Liver (tissue), 9 donors: ENCODE measurements around the gene SORL1. TPM values are rescaled to one million over a fixed set of nuclear protein-coding genes. Genes with fewer than 3 reads are reported as not detected.
"Not testable (repeated sequence)": the region's sequence is repeated elsewhere in the genome, so short reads cannot be mapped to it uniquely, and the experiment has no call there.

ENCODE experiments used
- DNase-seq: peaks from one replicate; pipeline ENCODE4 v3.0.0-alpha.2; 2017; ENCODE audit warnings: low spot score
- H3K27ac ChIP-seq, 2 donors: one replicate each; pipeline ENCODE4 v1.7.0; 2013; ENCODE audit warnings: inconsistent platforms in 2 of 2, low read length in 2 of 2, control low read depth in 1 of 2, low read depth in 1 of 2, mild to moderate bottlenecking in 1 of 2
- H3K27me3 ChIP-seq, 4 donors: one replicate each; pipeline versions ENCODE4 v1.6.1 to v1.7.0; 2013; ENCODE audit warnings: low read length in 3 of 4, inconsistent platforms in 1 of 4, mild to moderate bottlenecking in 1 of 4, moderate library complexity in 1 of 4; ENCODE audit not compliant: control insufficient read depth in 4 of 4, insufficient read depth in 4 of 4
- H3K36me3 ChIP-seq, 4 donors: one replicate each; pipeline versions ENCODE4 v1.6.1 to v1.7.0; 2013; ENCODE audit warnings: low read length in 3 of 4, mild to moderate bottlenecking in 3 of 4, low read depth in 1 of 4, moderate library complexity in 1 of 4; ENCODE audit not compliant: control insufficient read depth in 4 of 4, insufficient read depth in 3 of 4
- H3K4me1 ChIP-seq, 4 donors: one replicate each; pipeline versions ENCODE4 v1.6.1 to v1.7.0; 2013; ENCODE audit warnings: low read length in 3 of 4, mild to moderate bottlenecking in 3 of 4, moderate library complexity in 1 of 4; ENCODE audit not compliant: control insufficient read depth in 4 of 4, insufficient read depth in 4 of 4
- H3K4me3 ChIP-seq, 3 donors: one replicate each; pipeline versions ENCODE4 v1.6.1 to v1.7.0; 2013; ENCODE audit warnings: low read length in 3 of 3, control low read depth in 1 of 3, low read depth in 1 of 3, mild to moderate bottlenecking in 1 of 3
- H3K9ac ChIP-seq, 2 donors: one replicate each; pipeline ENCODE4 v1.7.0; 2013; ENCODE audit warnings: low read length in 2 of 2, mild to moderate bottlenecking in 2 of 2, moderate library complexity in 2 of 2, control low read depth in 1 of 2, low read depth in 1 of 2
- H3K9me3 ChIP-seq, 4 donors: one replicate each; pipeline versions ENCODE4 v1.6.1 to v1.7.0; 2013; ENCODE audit warnings: low read length in 3 of 4; ENCODE audit not compliant: control insufficient read depth in 4 of 4
- EGR1 ChIP-seq, 2 donors: IDR thresholded peaks; 2 replicates each; pipeline ENCODE4 v1.6.1; 2016 to 2018; ENCODE audit warnings: antibody characterized with exemption in 2 of 2, low read depth in 2 of 2
- FOXA2 ChIP-seq: IDR thresholded peaks from 2 replicates; pipeline ENCODE4 v1.6.1; 2016; ENCODE audit warnings: antibody characterized with exemption
- GABPA ChIP-seq, 2 donors: IDR thresholded peaks in 1 of 2; conservative IDR thresholded peaks in 1 of 2; 2 replicates each; pipeline ENCODE4 v1.6.1; 2016; ENCODE audit warnings: antibody characterized with exemption in 2 of 2, mild to moderate bottlenecking in 1 of 2, moderate library complexity in 1 of 2
- HNF4A ChIP-seq, 2 donors: conservative IDR thresholded peaks; 2 replicates each; pipeline ENCODE4 v1.6.1; 2016; ENCODE audit warnings: antibody characterized with exemption in 2 of 2, mild to moderate bottlenecking in 2 of 2
- HNF4G ChIP-seq: IDR thresholded peaks from 2 replicates; pipeline ENCODE4 v1.6.1; 2016; ENCODE audit warnings: antibody characterized with exemption
- JUND ChIP-seq, 2 donors: IDR thresholded peaks; 2 replicates each; pipeline ENCODE4 v1.6.1; 2016; ENCODE audit warnings: antibody characterized with exemption in 2 of 2
- NR2F2 ChIP-seq: IDR thresholded peaks from 2 replicates; pipeline ENCODE4 v1.6.1; 2016; ENCODE audit warnings: antibody characterized with exemption
- RAD21 ChIP-seq, 2 donors: IDR thresholded peaks; 2 replicates each; pipeline ENCODE4 v1.6.1; 2016; ENCODE audit warnings: antibody characterized with exemption in 2 of 2, mild to moderate bottlenecking in 2 of 2
- SP1 ChIP-seq: IDR thresholded peaks from 2 replicates; pipeline ENCODE4 v1.6.1; 2018; ENCODE audit warnings: antibody characterized with exemption, mild to moderate bottlenecking
- TAF1 ChIP-seq: conservative IDR thresholded peaks from 2 replicates; pipeline ENCODE4 v1.6.1; 2016; ENCODE audit warnings: antibody characterized with exemption, mild to moderate bottlenecking
- YY1 ChIP-seq: IDR thresholded peaks from 2 replicates; pipeline ENCODE4 v1.6.1; 2016; ENCODE audit warnings: antibody characterized with exemption, mild to moderate bottlenecking
- WGBS: extraction: QIAGEN DNeasy Blood & Tissue Kit; methylation state at CpG from one replicate; pipeline ENCODE4 v1.1.7; 2013; 5-methylcytosine and 5-hydroxymethylcytosine counted together
- polyA plus RNA-seq, 2 donors: library from polyadenylated mRNA; stranded (reverse) in 1 of 2; unstranded in 1 of 2; fragments of 200-250 nt in 1 of 2; fragments of >200 nt in 1 of 2; fragmentation: Nextera tagmentation in 1 of 2; extraction: Ambion mirVana in 1 of 2; gene quantifications; one replicate each; pipeline versions ENCODE4 v1.2.1 to v1.2.3, GENCODE V29; 2013 to 2015
- total RNA-seq, 2 donors: library from RNA; depleted of rRNA; stranded (reverse); fragments of >200 nt; gene quantifications; one replicate each; pipeline ENCODE4 v1.2.3, GENCODE V29; 2014
- TF ChIP-seq, protein P1 (sequence below): IDR thresholded peaks from 2 replicates; pipeline ENCODE4 v1.6.1; 2016; ENCODE audit warnings: antibody characterized with exemption, mild to moderate bottlenecking
- TF ChIP-seq, protein P2 (sequence below): fragments of 150-350 bp; IDR thresholded peaks from 2 replicates; pipeline ENCODE4 v1.5.1; 2017; ENCODE audit warnings: improper control_type of control experiment, low read depth, low read length; ENCODE audit not compliant: missing input control
- TF ChIP-seq, protein P3 (sequence below): IDR thresholded peaks from 2 replicates; pipeline ENCODE4 v1.6.1; 2016; ENCODE audit warnings: antibody characterized with exemption
- TF ChIP-seq, protein P4 (sequence below): IDR thresholded peaks from 2 replicates; pipeline ENCODE4 v1.6.1; 2016; ENCODE audit warnings: antibody characterized with exemption
- donor health status: healthy.
- donor health status: healthy.
- donor health status: healthy.
- donor health status: healthy.
- donor health status: healthy.

Gene SORL1
- total and polyA plus RNA-seq, 4 donors = 14.6 to 124 (median 25.4) TPM

DNA sequence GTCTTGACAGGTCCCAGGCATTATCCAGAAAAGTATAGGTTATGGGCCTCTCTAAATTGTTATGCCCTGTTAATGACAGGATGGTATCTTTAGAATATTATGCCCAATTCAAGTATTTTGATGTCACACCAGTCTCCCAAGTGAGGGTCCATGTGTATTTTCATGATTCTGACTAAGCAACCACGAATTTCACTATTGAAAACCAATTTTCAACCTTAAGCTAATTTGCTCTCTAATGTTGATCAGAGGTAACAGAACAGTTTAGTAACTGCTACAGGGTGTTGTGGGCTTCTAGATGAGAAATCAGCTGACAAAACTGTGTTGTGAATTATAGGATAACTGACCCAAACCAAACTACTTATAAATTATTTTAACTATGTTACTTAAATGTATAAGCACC lies 48.6 kb downstream of the SORL1 start:
- Histone ChIP-seq H3K9me3 (no peaks in the 10 kb centered on the region), H3K36me3 (peaks cover 12 to 40% (median 21%) of the 10 kb centered on the region in 4 donors), H3K4me1 (no peaks in the 10 kb centered on the region), H3K27ac (no peak overlapping the region), H3K27me3 (no peaks in the 10 kb centered on the region), H3K4me3 (no peak overlapping the region), H3K9ac (no peak overlapping the region)
- DNase-seq = no peak
- TF ChIP-seq, protein P1, sequence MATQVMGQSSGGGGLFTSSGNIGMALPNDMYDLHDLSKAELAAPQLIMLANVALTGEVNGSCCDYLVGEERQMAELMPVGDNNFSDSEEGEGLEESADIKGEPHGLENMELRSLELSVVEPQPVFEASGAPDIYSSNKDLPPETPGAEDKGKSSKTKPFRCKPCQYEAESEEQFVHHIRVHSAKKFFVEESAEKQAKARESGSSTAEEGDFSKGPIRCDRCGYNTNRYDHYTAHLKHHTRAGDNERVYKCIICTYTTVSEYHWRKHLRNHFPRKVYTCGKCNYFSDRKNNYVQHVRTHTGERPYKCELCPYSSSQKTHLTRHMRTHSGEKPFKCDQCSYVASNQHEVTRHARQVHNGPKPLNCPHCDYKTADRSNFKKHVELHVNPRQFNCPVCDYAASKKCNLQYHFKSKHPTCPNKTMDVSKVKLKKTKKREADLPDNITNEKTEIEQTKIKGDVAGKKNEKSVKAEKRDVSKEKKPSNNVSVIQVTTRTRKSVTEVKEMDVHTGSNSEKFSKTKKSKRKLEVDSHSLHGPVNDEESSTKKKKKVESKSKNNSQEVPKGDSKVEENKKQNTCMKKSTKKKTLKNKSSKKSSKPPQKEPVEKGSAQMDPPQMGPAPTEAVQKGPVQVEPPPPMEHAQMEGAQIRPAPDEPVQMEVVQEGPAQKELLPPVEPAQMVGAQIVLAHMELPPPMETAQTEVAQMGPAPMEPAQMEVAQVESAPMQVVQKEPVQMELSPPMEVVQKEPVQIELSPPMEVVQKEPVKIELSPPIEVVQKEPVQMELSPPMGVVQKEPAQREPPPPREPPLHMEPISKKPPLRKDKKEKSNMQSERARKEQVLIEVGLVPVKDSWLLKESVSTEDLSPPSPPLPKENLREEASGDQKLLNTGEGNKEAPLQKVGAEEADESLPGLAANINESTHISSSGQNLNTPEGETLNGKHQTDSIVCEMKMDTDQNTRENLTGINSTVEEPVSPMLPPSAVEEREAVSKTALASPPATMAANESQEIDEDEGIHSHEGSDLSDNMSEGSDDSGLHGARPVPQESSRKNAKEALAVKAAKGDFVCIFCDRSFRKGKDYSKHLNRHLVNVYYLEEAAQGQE = no peak
- TF ChIP-seq, protein P2, sequence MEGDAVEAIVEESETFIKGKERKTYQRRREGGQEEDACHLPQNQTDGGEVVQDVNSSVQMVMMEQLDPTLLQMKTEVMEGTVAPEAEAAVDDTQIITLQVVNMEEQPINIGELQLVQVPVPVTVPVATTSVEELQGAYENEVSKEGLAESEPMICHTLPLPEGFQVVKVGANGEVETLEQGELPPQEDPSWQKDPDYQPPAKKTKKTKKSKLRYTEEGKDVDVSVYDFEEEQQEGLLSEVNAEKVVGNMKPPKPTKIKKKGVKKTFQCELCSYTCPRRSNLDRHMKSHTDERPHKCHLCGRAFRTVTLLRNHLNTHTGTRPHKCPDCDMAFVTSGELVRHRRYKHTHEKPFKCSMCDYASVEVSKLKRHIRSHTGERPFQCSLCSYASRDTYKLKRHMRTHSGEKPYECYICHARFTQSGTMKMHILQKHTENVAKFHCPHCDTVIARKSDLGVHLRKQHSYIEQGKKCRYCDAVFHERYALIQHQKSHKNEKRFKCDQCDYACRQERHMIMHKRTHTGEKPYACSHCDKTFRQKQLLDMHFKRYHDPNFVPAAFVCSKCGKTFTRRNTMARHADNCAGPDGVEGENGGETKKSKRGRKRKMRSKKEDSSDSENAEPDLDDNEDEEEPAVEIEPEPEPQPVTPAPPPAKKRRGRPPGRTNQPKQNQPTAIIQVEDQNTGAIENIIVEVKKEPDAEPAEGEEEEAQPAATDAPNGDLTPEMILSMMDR = no peak
- TF ChIP-seq HNF4A (conservative IDR thresholded peaks at IDR 0.05) (no peak), HNF4G (no peak), GABPA (IDR thresholded peaks at IDR 0.05 in 1 of 2, conservative IDR thresholded peaks at IDR 0.05 in 1 of 2) (no peak), RAD21 (IDR thresholded peaks at IDR 0.05) (no peak), TAF1 (no peak), YY1 (no peak), EGR1 (IDR thresholded peaks at IDR 0.05; ENCODE audit: low read depth in 2 of 2) (no peak), FOXA2 (no peak), NR2F2 (no peak), JUND (IDR thresholded peaks at IDR 0.05) (no peak)
- TF ChIP-seq, protein P3, sequence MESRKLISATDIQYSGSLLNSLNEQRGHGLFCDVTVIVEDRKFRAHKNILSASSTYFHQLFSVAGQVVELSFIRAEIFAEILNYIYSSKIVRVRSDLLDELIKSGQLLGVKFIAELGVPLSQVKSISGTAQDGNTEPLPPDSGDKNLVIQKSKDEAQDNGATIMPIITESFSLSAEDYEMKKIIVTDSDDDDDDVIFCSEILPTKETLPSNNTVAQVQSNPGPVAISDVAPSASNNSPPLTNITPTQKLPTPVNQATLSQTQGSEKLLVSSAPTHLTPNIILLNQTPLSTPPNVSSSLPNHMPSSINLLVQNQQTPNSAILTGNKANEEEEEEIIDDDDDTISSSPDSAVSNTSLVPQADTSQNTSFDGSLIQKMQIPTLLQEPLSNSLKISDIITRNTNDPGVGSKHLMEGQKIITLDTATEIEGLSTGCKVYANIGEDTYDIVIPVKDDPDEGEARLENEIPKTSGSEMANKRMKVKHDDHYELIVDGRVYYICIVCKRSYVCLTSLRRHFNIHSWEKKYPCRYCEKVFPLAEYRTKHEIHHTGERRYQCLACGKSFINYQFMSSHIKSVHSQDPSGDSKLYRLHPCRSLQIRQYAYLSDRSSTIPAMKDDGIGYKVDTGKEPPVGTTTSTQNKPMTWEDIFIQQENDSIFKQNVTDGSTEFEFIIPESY = no peak
- 85% methylated on average over 1 of the region's 1 CpG for WGBS

DNA sequence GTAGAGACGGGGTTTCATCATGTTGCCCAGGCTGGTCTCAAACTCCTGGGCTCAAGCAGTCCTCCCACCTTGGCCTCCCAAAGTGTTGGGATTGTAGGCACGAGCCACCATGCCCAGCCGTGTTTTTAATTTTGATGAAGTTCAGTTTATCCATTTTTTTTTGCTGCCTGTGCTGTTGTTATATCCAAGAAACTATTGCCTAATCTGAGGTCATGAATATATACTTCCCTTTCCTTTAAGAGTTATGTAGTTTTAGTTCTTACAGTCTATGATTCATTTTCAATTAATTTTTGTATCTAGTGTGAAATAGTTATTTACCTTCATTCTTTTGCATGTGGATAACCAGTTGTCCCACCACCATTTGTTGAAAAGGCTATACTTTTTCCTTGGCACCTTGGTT lies 50.9 kb downstream of the SORL1 start:
- no peak for DNase-seq
- H3K4me1 ChIP-seq = no peaks in the 10 kb centered on the region
- peaks cover 4 to 27% (median 10%) of the 10 kb centered on the region in 4 donors for H3K36me3 ChIP-seq
- WGBS = 68% methylated on average over 3 of the region's 3 CpGs
- TF ChIP-seq SP1 = no peak
- TF ChIP-seq EGR1 (IDR thresholded peaks at IDR 0.05; ENCODE audit: low read depth in 2 of 2) = no peak
- no peak for TF ChIP-seq NR2F2
- TF ChIP-seq, protein P3 = no peak
- TF ChIP-seq JUND (IDR thresholded peaks at IDR 0.05) = no peak
- TF ChIP-seq GABPA (IDR thresholded peaks at IDR 0.05 in 1 of 2, conservative IDR thresholded peaks at IDR 0.05 in 1 of 2) = no peak
- TF ChIP-seq YY1 = no peak
- TF ChIP-seq, protein P4, sequence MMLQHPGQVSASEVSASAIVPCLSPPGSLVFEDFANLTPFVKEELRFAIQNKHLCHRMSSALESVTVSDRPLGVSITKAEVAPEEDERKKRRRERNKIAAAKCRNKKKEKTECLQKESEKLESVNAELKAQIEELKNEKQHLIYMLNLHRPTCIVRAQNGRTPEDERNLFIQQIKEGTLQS = no peak
- TF ChIP-seq HNF4G = no peak
- TF ChIP-seq HNF4A (conservative IDR thresholded peaks at IDR 0.05) = no peak
- no peaks in the 10 kb centered on the region for H3K9me3 ChIP-seq
- no peak overlapping the region for H3K4me3 ChIP-seq
- no peak overlapping the region for H3K27ac ChIP-seq
- H3K9ac ChIP-seq = no peak overlapping the region
- H3K27me3 ChIP-seq = no peaks in the 10 kb centered on the region

DNA sequence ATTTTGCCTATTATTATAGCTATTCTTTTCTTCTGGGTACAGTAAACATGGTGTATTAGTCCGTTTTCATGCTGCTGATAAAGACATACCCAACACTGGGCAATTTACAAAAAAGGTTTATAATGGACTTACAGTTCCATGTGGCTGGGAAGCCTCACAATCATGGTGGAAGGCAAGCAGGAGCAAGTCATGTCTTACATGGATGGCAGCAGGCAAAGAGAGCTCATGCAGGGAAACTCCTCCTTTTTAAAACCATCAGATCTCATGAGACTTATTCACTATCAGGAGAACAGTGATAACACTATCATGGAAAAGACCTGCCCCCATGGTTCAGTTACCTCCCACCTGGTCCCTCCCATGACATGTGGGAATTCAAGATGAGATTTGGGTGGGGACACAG lies 54.1 kb downstream of the SORL1 start:
- not testable (repeated sequence) for H3K4me1 ChIP-seq, H3K9ac ChIP-seq, H3K27me3 ChIP-seq, H3K4me3 ChIP-seq, H3K27ac ChIP-seq, DNase-seq, H3K9me3 ChIP-seq
- WGBS = 90% methylated on average over 1 of the region's 1 CpG
- H3K36me3 ChIP-seq = peaks cover 3 to 23% (median 7%) of the 10 kb centered on the region in 4 donors
